HG03045 (cell line): ENCODE results near the gene SLIT3.

Source experiments
- ATAC-seq: cut with Tn5 transposase; IDR thresholded peaks from one replicate; pipeline ENCODE4 v1.9.1; 2021; ENCODE audit warnings: mild to moderate bottlenecking, moderate library complexity; ENCODE audit not compliant: unreplicated experiment

SLIT3 gene

DNA sequence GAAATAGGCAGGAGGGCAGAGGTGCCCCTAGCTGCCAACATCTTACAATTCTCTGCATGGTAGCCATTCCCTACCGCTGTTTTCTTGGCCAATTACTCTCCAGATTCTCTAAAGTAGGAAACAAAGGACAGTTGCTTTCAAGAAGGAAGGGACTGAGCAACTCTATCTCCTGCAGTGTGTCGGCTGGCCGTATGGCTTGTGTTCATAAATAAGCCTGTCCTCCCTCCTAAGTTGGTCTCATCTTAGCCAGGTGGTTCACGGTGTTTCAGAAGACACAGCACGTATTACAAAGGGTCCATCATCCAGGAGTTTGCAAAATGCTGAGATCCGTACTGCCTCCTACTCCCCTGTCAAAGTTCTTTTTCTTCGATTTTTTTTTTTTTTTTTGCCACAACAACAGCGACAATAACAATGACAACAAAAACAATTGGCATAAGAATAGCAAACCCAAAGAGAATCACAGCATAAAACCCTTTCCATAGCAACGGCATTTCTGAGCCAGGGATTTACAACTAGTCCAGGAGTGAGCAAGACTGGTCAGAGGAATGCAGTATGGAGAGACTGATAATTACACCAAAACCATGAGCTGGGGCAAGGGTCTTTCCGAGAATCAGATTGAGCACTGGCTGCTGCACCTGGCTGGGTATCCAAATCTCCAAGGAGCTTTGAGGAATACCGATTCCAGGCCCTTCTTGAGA is 212.8 kb downstream of the SLIT3 start:
- no peak for ATAC-seq

DNA sequence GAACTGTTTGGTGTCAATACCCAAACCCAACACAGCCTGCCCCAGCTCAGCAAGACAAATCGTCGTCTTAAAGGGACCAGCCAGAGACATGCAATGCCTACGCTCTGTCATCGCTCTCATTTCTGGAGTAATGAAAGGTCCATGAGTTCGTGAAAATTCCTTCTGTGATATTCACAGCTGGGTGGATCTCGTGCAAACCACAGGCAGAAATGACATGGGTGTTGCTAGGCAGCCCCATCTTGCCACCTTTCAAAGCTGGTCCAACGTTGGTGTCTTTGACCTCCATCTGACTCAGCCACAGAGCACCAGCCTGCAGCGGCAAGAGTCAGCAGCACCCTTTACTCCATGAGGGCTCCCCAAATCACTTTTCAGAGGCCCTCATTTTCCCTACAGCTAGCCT is 215.3 kb downstream of the SLIT3 start:
- no peak for ATAC-seq

- ATAC-seq, result no peak
These were observed 215.7 kb downstream of the SLIT3 start for GRCh38 chr5:169085212-169085611.

DNA sequence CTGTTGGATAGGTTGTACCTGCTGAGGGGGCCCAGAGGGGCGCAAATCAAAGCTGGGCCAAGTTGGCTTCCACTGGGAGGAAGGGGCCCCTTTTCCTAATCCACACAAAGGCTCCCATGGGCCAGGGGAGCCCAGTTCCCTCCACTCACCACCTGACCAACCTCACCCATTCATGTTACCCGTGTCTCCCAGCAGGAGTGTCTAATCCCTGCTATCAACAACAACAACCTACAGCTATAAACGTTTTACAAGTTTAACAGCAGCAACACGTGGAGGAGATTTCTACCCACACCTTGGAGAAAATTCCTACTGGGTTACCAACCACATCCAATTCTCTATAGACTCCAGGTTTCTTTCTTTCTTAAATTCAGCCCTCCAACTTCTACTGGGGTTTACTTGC is 216.2 kb downstream of the SLIT3 start:
- ATAC-seq, result no peak

DNA sequence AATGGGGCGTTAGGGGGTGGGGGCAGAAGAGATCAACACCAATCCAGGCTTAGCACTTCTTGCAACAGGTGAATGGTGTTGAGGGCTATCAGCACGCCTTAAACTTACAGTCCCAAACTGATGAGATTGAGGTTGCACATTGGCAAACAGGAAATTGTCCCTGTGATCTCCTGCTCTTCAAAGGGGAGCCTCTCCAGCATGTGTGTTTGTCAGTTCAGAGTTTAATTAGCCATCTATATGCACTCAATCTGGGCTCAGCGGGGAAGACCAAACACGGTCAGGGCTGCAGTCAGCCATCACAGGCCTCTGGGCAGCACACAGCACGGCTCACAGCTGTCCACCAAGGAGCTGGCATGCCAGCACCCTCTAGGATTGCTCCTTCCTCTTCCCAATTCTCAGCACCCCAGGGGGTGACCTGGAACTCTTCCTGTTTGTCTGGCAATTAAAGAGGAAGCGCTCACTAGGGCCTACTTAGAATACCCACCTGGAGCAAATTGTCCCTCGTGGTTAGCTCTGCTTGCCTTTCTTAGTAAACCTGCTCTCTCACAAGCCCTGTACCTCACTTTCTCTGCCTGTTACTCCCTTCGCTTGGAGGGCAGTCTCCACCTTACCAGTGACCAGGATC is 217.4 kb downstream of the SLIT3 start:
- ATAC-seq, result no peak

DNA sequence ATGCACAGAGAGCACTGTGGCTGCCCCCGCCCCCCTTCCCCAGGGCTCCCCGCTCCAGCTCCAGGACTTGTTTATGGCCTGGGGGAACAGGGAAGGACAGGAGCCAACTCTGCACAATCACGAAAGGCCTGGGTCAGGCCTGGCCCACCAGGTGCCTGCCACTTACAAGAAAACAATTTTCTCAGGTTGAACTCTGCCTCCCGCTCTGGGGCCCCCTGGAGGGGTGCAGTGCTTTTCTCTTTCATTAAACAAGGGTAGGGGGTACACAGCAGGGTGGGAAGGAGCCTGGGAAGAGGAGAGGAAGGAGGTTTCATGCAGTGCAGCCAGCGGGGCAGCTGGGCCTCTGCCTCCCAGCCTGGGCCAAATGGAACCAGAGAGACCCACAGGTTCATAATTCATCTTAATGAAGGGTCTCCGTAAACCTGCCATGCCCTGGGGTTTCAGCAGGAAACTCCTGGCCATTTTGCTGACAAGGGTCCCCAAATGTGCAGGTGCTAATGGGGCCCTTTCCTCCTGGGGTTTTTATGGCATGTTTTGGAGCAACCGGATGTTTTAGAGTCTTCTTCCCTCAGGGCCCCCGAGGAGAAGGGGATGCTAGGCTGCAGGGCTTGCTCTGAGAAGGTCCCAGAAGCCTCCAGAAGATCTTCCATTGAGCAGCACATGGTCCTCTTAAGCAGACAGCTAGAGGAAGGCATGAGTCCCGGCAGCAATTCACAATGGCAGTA is 219.8 kb downstream of the SLIT3 start:
- no peak for ATAC-seq

DNA sequence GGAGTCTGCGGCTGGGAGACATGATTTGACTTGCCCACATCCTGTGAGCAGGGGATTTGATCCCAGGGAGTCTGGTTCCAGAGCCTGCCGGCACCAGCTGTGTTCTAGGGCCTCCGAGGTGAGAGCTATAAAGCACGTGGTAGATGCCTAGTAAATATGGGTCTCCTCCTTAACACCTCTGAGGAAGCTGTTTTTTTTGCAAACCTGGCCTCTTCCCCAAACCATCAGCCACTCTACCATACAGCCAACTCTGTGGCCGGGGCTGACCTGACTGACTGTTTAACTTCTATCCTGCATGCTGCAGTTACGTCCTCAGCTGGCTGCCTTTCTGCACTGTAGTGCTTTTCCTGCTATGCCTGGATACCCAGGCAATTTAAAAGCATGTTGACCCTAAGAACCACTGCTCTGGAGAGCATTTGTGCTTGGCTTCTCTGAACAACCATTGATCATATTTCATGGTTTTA is 220.5 kb downstream of the SLIT3 start:
- no peak for ATAC-seq

GRCh38 chr5:169079697-169080096 is 221.2 kb downstream of the SLIT3 start:
- no peak for ATAC-seq

DNA sequence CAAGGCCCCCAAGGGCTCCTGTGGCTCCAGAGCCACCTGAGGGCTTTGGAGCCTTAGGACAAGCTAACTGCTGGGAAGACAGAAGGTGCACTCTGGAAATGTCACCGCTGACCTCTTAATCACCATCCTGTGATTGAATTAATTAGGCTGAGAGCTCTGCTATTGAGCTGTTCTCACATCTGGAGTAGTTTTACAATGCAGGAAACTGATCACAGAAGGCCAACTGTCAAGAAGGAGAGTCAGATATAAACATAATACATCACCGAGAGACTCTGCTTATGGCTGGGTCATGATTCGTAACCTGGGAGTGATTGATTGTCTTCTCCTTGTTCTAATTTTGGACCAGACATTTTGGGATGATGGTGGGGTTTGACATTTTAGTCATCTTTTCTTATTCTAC is 226.1 kb downstream of the SLIT3 start:
- ATAC-seq, result no peak

- no peak for ATAC-seq
These were observed 228.7 kb downstream of the SLIT3 start for GRCh38 chr5:169072233-169072632.

DNA sequence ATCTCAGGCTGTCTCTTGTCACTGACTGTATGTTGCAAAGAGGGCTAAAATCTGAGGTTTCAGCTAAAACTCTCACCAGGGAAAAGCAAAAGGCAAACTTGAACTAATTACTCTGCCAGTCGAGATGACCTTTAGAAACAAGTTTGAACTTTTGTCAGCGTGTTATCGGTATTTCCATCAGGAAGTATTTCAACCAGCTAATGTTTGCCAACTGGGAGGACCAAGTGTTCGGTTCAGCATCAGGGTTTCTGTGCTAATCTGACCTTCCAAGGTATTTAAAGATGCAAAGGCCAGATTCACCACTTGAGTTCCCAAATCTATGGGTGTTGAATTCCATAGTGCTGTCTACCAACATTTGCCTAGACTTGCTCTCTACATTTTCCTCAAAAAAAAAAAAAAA is 230.5 kb downstream of the SLIT3 start:
- ATAC-seq, result no peak

DNA sequence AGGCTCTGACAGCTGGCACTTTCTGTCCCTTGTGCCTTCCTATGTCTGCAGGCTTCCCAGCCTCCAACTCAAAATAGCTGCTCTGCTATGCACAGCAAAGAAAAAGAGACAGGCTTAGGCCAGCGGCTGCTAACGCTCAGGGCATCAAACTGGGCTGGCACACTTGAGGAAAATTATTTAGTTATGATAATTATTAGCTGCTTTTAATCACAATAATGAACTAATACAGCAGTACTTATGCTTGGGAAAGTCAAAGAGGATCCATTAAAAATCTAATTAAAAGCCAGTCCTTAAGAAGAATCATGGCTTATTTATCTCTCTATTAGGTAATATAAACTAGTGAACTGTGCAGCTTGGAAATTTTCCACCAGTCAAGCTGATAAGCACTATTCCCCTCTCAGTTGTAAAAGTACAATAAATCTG is 233.2 kb downstream of the SLIT3 start:
- ATAC-seq, result no peak

DNA sequence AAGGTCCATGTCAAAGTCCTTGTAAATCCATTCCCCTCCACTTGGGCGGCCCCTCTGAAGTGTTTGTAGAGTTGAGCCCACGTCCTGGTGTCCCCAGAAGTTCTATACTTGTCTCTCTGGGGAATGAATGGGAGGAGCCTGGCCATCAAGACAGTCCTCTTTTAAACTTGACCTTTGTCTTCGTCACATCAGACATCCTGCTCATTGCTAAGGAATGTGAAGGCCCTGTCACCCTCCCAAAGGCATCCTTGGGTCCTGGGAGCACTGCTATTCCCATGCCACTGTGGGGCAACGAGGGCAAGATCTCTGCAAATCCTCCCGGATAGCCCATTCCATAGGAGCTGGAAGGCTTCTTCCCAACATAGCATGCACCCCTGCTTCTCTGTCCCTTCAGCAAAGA is 235.5 kb downstream of the SLIT3 start:
- ATAC-seq, result no peak

GRCh38 chr5:169064093-169064492 is 236.8 kb downstream of the SLIT3 start:
- no peak for ATAC-seq

DNA sequence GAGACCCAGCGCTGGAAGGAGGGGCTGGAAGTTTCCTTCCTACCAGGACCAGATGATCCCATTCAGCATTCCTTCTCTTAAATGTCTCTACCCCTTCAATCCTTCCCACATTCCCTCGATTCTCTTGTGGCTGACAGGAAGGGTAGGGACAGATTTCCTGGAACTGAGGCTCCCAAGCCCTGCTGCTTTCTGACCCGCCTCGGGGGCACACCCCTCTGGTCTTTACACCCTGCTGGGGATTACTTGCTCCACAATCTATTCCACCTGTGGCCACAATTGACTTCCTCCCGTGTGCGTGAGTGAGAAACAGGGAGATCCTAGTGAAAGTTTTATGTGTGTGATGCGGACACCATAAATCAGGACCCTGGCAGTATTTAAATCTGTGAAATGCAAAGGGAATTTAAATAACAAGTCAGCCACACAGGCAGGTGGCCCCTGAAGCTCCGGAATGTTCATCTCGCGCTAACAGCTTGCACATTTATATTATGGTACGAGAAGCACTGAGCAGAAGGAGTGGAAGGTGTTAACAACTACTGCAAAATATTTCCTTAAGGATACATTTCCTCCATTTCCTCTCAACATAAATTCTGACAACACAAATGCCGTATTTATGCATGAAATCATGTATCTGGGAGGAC is 237.5 kb downstream of the SLIT3 start:
- no peak for ATAC-seq

- ATAC-seq, result no peak
These were observed 238.2 kb downstream of the SLIT3 start for GRCh38 chr5:169062690-169063089.

GRCh38 chr5:169054506-169054905 is 246.4 kb downstream of the SLIT3 start:
- ATAC-seq, result no peak

- ATAC-seq, result no peak
These were observed 248.7 kb downstream of the SLIT3 start for GRCh38 chr5:169052207-169052606.

DNA sequence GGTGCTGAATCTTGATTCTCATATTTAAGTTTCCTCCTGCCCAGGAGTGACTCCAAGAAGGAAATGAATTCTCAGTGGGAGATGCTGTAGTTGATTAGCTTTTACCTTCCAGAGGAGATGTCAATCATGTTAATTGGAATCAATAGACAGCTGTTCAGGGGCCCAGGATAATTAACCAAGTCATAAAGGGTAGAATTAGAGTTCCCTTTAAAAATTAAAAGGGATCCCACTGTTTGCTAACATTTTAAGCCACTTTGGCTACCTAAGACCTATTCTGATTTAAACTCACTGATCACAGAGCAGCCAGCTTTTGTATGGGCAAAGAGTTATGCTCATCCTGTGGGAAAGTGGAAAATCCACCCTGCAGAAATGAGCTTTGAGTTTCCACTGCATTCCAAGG is 249.6 kb downstream of the SLIT3 start:
- no peak for ATAC-seq

GRCh38 chr5:169050636-169051035 is 250.3 kb downstream of the SLIT3 start:
- no peak for ATAC-seq

- no peak for ATAC-seq
These were observed 250.8 kb downstream of the SLIT3 start for GRCh38 chr5:169050146-169050571.

- ATAC-seq, result no peak
These were observed 251.2 kb downstream of the SLIT3 start for GRCh38 chr5:169049712-169050111.
